GM19372 (cell line): ENCODE measurements around the gene TMCC2.
A peak's percentile ranks its signal among the peaks of the same experiment; 100 is the strongest.

Experiments used
- ATAC-seq: cut with Tn5 transposase; IDR thresholded peaks from one replicate; pipeline ENCODE4 v1.9.1; 2021; ENCODE audit warnings: mild to moderate bottlenecking, low read depth, moderate library complexity; ENCODE audit not compliant: unreplicated experiment

The TMCC2 gene

DNA sequence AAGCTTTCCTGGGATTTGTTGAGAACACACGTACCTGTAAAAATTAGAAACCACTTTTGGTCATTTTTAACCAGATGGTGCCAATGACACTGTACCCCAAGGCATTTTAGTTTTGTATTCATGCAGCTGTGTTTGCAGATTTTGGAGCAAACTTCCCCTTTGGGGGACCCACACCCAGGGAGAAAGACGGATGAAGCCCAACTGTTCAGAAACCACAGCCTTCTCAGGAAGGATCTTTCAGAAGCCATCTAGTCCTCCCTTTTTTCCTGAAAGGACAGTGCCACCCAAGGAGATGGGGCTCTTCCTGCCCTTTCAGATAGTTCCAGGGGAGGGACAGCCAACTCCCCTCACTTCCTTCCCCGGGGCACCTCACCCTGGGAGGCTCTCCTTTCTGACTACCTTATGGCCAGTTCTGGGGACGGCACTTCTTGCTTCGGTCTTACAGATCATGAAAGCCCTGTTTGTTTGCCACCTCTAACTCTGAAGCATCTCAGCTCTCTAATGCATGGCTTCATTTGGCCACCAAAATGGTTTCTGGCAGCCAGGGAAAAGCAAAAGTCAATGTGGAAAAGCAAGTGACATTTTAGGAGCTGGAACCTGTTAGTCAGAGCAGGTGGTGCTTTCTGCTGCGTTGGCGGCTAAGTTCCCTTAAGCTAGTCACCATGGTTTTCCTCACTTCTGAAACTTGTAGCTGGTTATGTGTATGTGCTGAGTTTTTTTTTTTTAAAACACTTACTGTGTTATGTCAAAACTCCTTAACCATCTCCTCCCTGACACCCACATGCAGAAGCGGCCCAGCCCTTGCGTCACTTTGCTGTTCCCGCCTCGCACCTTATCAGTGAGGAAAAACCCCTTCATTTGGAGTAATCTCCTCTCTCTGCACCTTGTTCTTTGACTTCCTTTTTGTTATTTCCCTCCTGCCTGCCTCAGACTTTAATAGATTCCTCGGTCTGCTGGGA lies 10.1 kb downstream of the TMCC2 start:
- no peak for ATAC-seq

DNA sequence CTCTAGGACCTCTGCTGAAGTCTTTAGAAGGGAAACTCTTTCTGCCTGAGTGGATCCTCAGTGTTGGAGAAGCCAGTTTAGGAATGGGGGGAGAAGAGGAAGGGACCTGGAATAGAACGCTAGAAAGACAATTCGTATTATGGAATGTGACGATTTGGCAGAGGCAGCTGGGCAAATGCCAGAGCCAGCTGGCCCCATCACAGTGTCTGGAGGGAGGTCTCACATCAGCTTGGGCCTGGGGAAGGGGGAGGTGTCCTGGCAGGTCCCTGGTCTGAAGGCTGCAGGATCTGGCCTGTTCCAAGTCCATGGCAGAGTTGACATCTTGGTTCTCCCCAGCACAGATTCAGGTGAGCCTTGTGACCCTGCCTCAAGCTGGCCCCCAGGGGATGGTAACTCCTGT lies 11.3 kb downstream of the TMCC2 start:
- ATAC-seq, result no peak

DNA sequence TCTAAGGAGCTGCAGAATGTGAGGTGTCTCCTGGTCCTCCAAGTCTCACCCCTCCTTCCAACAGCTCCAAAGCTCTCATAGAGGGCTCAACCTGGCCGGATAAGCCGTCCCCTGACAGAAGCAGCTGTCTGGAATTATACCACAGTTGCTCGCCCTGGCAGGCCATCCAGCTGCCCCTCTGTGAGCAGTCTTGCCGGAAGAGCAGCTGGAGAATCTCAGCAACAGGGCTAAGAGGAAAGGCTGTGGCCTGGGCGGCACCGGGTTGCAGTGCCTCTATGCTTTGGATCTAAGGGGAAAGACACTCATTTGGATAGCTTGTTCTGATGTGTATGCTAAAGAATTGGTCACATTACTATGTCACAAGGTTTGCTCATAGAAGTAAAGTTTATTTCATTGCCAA lies 12.4 kb downstream of the TMCC2 start:
- ATAC-seq, result no peak

DNA sequence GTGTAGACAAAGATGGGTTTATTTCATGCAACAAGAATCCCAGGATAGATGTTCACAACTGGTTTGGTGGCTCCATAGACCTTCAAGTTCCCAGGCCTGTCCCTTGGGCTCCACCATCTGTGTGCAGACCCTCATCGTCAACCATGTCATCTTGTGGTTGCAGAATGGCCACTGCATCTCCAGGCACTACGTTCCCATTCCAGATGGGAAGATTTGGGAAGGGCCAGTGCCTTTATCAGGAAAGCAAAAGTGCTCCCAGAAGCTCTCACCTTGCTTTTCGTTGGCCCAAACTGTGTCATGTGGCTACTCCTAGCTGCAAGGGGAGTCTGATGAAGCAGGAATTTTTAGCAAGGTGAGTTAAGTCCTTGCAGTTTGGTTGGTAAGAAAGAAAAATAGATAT lies 12.8 kb downstream of the TMCC2 start:
- ATAC-seq, result no peak

DNA sequence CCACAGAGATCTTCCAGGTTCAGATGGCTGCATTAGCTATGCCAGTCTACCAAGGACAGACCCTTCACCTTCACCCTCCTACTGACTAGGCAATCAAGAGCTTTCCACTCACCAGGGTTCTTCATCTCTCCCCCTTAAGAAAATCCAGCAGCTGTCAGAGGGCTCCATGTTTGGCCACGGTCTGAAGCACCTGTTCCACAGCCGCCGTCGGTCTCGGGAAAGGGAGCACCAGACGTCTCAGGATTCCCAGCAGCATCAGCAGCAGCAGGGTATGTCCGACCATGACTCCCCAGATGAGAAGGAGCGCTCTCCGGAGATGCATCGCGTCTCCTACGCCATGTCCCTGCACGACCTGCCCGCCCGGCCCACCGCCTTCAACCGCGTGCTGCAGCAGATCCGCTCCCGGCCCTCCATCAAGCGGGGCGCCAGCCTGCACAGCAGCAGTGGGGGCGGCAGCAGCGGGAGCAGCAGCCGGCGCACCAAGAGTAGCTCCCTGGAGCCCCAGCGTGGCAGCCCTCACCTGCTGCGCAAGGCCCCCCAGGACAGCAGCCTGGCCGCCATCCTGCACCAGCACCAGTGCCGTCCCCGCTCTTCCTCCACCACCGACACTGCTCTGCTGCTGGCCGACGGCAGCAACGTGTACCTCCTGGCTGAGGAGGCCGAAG lies 13.8 kb downstream of the TMCC2 start:
- ATAC-seq, result no peak

DNA sequence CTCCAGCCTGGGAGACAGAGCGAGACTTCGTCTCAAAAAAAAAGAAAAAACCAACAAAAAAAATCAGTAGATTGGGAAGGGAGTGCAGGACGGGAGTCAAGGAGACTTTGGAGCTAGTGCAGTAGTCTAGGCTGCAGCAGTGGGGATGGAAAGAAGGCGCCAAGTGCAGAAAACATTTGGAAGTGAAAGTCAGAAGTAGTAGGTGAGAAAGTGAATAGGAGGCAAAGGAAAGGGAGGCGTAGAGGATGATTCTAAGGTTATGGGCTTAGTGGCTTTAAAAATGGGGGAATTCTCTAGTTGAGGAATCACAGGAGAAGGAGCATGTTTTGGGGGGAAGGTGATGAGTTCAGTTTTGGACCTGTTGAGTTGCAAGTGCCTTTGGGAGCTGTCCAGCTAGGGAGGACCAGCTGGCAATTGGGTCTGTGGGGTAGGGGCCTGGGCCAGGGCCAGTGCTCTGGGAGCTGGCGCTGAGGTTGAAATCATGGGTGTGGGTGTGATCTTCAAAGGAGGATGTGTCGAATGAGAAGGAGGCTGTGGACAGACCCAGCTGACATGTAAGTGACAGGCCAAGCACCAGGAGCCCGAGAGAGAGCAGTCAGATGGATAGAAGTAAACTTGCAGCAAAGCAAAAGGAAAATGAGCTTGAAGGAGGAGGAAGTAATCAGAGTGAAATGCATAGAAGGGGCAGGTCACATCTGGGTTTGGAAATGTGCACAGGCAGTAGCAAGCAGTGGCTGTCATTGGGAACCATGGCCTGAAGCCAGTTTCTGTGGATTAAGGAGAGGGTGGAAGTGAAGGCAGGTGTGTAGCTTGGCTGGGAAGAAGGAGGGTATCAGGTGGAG lies 15.8 kb downstream of the TMCC2 start:
- no peak for ATAC-seq

DNA sequence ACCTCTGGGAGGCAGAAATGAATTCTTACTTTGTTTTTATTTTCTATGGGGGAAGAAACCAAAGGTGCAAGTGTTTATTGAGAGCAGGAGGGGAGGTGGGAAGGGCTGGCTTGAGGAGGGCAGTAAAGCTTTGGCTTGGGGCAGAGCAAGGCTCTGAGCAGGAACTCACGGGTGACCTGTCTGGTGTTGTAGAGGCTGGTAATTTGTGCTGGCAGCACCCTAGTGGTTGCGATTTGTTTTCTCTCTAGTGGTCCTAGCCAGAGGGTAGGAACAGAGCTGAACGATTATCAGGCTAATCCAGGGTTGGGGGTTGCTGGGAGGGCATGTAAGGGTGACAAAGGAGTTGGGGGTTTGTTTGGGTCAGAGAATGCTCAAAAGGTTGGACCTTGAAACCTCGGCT lies 16.6 kb downstream of the TMCC2 start:
- no peak for ATAC-seq

DNA sequence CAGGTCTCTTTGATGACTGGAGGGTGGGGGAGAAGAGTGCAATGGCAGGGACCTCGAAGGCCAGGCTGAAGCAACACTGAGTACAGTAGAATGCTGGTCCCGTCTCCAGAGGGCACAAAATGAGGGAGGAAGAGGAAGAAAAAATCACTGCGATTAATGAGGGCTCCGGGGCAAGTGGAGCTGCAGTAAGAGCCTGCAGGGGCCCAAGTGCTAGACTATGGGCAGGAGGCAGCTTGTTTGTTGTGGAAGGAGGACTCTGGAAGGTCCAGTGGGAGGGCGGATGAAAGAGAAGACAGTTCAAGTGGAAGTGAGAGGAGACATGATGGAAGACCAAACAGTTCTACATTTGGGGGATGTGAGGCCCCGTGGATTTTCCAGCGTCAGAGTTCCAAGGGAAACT lies 17.4 kb downstream of the TMCC2 start:
- no peak for ATAC-seq

DNA sequence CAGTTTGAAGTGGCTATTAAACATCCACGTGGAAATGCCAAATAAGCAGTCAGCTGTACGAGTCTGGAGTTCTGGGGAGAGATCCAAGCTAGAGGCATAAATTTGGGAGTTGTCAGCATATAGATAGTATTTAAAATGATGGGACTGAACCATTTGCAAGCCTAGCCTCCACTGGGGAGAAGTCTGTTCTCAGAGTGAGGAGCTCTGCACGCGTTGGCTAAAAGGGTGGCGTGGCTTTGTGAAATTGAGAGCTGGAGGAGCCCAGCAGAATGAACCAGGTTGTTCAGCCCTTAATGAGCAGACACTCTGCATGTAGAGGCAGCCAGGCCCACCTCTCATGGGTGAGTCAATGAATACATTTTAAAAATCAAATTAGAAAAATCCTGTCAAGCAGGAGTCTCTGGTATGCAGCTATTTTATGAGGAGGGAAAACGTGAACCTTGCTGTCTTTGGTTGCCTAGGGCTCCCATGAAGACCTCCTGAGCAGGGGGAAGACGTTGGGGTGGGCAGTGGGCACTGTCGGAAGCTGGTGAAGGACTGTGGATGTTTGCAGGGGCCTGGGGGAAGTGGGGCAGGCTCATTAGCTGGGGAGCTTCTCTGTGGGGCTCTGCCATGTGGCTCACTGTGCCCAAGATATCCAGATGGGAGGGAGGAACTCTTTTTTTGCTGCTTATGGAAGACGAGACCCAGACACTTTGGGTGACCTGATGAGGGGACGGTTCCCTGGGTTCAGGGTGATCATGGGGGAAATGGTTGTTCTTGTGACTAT lies 18.8 kb downstream of the TMCC2 start:
- no peak for ATAC-seq

DNA sequence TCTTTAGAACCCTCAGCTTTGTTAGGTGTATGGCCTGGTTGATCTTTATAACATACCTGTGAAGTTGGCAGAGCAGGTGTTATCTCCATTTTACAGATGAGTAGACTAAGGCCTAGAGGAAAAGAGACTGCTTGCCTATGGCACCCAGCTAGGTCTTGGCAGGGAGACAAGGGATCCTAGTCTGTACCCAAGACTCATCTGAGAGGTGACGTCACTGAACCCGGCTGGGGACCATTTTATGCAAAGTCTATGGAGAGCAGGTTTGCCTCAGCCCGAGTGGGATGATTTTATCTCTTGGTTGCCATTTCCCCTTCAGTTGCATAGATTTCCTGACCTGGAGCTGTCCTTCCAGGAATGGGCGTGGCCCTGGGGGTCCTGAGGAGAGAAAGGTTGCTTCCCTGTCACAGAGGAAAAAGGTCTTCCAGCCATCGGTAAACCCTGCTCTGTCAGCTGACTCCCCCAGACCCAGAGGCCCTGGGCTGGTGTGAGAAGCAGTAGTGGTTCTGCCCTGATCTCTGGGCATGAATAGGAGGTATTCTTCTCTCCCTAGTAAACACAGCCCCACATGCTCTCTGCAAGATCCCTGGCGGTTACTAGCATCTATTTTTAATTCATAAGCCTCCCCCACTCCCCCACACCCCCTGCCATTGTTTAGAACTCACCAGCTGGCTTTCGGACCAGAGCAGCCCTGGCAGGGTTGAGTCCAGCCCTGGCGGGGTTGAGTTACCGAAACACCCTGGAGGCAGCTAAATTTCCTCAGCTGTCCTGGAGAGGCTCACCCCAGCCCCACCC lies 19.6 kb downstream of the TMCC2 start:
- no peak for ATAC-seq

DNA sequence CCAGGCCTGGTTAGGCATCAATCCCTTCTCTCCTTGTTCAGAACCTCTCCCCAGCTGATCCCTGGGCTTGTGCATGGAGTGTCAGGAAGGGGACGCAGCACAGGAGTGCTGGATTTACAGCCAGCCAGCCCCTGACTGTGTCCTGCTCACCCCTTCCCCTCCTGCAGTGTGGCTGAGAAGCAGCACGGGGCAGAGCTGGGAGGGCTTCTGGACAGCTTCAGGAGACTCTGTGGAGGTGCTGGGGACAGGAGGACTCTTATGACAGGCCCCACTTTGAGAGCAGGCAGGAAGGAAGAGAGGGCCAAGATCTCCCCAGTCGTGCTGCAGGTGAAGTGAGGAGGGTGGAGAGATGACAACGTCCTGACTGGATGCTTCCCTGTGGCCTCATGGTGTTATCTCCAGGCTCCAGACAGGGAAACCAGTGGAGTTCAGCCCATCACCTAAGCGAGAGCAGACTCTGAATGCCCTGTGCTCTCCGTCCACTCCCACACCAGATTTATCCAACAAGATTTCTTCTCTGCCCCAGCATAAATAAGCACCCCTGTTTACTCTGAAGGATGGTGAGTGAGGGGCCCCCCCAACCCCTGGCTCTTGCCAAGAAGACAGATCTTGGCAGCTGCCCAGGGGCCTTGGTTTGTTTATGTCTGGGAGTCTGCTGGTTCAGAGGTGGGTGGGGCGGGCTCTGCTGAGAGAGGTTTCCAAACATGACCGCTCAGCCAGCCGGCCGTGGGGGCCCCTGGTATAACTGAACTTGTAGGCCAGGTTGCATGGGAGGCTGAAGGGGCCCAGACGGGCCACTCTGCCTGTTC lies 21.3 kb downstream of the TMCC2 start:
- ATAC-seq, result no peak

DNA sequence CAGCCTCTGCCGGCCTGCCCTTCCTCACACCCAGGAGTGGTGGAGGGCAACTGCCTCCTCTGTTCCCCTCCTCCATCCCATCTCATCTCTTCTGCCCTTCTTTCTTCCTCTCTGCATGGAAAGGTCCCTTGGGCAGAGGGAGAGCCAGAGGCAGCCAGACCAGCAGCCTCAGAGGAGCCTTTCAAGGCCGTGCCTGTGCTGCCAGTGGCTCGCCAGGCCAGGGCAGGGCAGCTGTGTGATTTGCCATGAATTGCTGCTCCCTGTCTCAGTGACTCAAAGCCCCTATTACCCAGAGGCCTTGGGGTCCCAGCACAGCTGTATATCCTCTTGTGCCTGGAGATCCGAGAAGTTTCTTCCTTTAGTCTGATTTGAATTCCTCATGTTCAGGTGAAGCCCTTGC lies 21.9 kb downstream of the TMCC2 start:
- ATAC-seq, result no peak

DNA sequence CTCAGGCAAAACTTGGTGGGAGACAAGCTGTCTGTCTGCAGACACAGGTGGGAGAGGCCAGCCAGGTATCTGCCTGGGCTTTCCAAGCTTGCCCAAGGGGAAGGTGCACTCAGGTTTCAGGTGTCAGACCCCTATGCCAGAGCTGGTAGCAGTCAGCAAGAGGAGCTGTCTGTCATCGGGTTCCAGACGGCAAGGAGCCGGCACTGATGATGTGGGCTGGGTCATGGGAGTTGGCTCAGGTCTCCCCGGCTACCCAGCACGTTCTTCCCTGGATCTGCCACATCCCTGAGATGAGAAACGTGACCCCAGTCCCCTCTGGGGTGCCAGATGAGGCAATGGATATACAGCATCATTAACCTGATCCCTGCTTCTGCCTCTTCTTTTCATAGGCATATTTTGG lies 23.0 kb downstream of the TMCC2 start:
- ATAC-seq, result no peak

DNA sequence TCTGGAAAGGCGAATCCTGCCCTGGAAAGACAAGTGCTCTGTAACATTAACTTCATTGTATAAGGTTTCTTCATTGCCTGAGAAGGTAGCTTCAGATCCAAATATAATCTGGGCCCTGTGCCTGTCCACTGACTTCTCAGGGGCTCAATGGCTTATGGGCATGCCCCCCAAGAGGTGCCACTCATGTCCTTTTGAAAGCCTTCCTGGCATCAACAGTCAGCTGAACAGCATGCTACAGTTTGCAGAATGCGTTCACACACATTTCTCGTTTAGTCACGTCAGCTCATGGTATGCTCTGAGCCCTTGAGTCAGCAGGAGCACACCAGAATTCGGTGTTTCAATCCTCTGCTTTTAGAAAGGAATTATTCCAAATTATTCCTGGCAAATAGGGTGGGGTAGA lies 23.8 kb downstream of the TMCC2 start:
- no peak for ATAC-seq

DNA sequence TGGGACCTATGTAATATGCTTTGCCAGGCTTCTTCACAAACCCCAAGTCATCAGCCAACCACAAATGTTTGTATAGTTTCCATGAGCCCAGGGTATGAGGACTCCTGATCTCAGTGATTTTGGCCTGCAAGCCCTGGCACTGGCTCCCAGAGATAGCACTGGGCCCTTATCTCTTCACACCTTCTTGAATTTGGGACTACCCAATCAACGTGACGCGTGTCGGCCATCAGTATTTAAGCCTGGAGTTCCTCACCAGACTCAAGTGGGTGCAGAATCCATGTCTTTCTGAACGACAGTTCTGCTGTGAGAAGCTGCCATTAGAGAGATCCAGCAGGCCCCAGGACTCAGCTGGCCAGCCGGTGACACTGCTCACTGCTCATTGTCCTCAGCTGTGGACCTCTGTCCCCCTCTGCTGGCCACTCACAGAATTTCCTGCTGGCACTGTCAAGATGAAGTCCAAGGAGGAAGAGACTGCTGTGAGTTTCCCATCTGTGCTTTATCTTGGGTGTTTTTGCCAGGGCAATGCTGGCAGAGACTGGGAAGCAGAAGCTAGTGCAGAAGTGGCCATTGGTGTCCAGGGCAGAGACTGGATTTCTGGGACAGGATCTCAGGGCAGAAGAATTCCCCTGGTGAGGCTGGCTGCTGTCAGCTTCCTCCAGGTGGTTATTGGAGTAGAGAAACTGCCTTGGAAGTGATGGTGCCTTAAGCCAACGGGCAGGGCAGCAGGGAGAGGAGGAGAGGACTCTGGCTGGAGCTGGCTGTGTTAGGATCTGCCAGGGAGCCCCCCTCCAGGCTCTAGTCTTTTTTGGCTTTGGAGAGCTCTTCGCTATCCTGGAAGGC lies 28.4 kb downstream of the TMCC2 start:
- peak; percentile 67 for ATAC-seq

DNA sequence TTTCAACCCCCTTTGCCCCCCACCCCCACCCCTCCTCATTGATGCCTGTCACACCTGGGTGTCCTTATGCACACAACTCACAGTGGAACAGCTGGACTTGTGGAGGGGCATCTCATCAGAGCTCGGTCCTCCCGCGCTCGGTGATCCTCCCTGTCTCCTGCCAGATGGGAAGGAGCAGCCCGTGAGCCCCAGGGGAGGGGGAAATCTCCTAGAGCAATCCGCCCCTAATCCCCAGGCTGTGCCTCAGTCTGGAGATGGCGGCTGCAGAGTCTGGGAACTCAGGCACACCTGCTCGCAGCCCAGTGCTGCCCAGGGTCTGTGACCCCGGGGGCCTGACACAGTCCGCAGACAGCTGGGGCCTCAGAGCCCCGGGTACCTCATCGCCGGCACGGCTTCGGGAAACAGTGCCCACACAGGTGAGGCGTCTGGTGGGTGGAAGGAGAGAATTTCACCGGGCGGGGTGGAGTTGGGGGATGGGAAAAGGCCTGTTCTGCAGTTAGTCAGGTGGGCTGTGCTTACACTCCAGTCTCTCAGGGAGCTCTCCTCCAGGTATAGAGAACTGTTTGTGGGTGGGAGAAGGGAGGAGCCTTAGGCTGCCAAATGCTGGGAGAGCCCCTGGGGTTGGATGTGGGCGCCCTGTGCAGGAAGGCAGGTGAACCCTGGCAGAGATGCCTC lies 29.3 kb downstream of the TMCC2 start:
- no peak for ATAC-seq

DNA sequence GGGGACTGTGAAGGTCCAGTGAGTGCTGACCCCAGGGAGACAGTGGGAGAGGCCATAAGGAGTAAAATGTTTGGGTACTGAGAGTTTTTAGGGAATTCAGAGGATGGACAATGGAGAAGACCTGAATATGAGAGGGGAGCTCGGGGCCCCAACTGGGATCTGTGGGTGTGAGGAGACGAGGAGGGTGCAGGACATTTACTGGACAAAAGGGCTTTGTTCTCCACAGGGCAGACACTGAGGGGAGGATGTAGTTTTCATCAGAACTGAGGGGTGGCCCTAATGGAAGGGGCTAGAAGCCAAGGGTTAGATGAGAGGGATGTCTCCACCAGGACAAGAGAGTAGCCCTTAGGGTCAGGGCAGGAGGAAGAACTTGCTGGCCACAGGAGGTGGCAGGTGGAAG lies 30.0 kb downstream of the TMCC2 start:
- ATAC-seq, result no peak
